Measurements from ENCODE around the gene TBPL1.

- TF ChIP-seq HDAC1 (CRISPR knock-in tag; IDR thresholded peaks at IDR 0.05), result no peak
- TF ChIP-seq POLR2A (IDR thresholded peaks at IDR 0.05; ENCODE audit: insufficient read depth in 1 of 2, low read depth in 2 of 2, low read length in 2 of 2), result no peak
- TF ChIP-seq TBP (CRISPR knock-in tag; IDR thresholded peaks at IDR 0.05), result no peak
- TF ChIP-seq, protein P1, sequence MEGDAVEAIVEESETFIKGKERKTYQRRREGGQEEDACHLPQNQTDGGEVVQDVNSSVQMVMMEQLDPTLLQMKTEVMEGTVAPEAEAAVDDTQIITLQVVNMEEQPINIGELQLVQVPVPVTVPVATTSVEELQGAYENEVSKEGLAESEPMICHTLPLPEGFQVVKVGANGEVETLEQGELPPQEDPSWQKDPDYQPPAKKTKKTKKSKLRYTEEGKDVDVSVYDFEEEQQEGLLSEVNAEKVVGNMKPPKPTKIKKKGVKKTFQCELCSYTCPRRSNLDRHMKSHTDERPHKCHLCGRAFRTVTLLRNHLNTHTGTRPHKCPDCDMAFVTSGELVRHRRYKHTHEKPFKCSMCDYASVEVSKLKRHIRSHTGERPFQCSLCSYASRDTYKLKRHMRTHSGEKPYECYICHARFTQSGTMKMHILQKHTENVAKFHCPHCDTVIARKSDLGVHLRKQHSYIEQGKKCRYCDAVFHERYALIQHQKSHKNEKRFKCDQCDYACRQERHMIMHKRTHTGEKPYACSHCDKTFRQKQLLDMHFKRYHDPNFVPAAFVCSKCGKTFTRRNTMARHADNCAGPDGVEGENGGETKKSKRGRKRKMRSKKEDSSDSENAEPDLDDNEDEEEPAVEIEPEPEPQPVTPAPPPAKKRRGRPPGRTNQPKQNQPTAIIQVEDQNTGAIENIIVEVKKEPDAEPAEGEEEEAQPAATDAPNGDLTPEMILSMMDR (CRISPR knock-in tag; IDR thresholded peaks at IDR 0.05), result no peak
Observed at GRCh38 chr6:133972388-133972787, 19.4 kb downstream of the TBPL1 start.
